IgD-negative memory B cell (primary cell): ENCODE data around the gene ELP5. TPM values are rescaled to one million over a fixed set of nuclear protein-coding genes. Genes with fewer than 3 reads are reported as not detected.
A peak's percentile ranks its signal among the peaks of the same experiment; 100 is the strongest.

Experiments used
- H3K27ac Mint-ChIP-seq, 3 donors: one replicate each; pipeline ENCODE4 v1.8.0; 2020 to 2022; ENCODE audit warnings: mild to moderate bottlenecking in 3 of 3, mixed read lengths in 3 of 3, moderate library complexity in 1 of 3
- H3K27me3 Mint-ChIP-seq: one replicate; pipeline ENCODE4 v1.8.0; 2021; ENCODE audit warnings: mixed read lengths
- H3K36me3 Mint-ChIP-seq: one replicate; pipeline ENCODE4 v1.8.0; 2020; ENCODE audit warnings: mild to moderate bottlenecking, mixed read lengths
- H3K4me1 Mint-ChIP-seq, 3 donors: one replicate each; pipeline ENCODE4 v1.8.0; 2020 to 2022; ENCODE audit warnings: mixed read lengths in 3 of 3, mild to moderate bottlenecking in 1 of 3
- H3K4me3 Mint-ChIP-seq, 4 donors: one replicate each; pipeline ENCODE4 v1.8.0; 2020 to 2022; ENCODE audit warnings: mild to moderate bottlenecking in 4 of 4, mixed read lengths in 4 of 4, moderate library complexity in 3 of 4
- H3K9me3 Mint-ChIP-seq, 3 donors: one replicate each; pipeline ENCODE4 v1.8.0; 2020 to 2021; ENCODE audit warnings: mixed read lengths in 3 of 3, mild to moderate bottlenecking in 1 of 3
- polyA plus RNA-seq: library from polyadenylated mRNA; unstranded; fragments of 300-500 nt; fragmentation: Illumina TruSeq; gene quantifications from one replicate; pipeline ENCODE4 v1.2.3, GENCODE V29; 2021

Gene ELP5
- polyA plus RNA-seq, 1 donor from 2014 or later, result 86.8 TPM

DNA sequence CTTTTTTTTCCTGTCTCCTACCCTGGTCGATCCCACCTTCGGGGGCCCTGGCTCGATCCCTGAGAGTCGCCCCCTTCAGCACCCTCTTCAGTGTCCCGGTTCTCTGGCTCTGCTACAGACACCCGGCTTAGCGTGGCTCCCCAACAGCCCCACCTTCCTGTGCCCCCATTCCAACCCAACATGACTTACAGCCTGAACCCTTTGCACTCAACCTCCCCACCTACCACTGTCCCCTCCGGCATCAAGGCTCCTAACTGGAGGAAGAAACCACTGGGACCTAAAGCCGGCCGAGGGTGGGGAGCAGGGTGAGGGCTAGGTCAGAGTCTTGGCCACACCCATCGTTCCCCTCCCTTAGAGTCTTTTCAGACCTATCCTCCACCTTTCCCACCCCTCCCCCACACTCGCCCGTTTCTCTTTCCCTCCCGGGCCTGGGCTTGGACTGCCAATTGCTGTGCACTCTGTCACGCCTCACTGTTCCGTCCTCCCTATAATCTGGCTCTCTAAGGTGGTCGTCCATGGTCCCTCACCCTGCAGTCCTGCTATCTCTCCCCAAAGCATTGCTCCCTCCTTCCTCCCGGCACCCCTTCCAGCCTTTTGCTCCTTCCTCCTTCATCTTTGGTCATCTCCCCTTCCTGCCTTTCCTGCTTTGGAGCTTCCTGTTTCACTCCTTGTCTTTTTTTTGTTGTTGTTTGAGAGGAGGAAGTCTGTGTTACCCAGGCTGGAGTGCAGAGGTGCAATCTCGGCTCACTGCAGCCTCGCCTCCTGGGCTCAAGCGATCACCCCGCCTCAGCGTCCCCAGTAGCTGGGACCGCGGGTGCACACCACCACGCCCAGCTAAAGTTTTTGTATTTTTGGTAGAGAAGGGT is 11.2 kb downstream of the ELP5 start:
- Mint-ChIP-seq H3K36me3 (peaks cover 6% of the 10 kb centered on the region), H3K4me3 (peak overlapping the region; percentile 70 to 92 (median 82)), H3K27me3 (peaks cover 28% of the 10 kb centered on the region), H3K9me3 (no peaks in the 10 kb centered on the region), H3K27ac (peak overlapping the region in 2 of 3 donors; percentile 74 to 95), H3K4me1 (peaks cover 5 to 18% (median 10%) of the 10 kb centered on the region in 3 donors)

DNA sequence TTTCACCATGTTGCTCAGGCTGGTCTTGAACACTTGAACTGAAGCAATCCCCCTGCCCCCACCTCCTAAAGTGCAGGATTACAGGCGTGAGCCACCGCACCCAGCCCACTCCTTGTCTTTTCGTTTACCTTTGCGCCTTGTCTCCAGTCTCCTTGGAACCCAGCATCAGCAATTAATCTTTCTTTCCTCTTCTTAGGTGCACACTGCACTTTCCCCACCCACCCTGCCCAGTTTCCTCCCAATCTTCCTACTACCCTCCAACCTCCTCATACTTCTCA is 11.7 kb downstream of the ELP5 start:
- no peaks in the 10 kb centered on the region for H3K9me3 Mint-ChIP-seq
- peaks cover 5 to 18% (median 10%) of the 10 kb centered on the region in 3 donors for H3K4me1 Mint-ChIP-seq
- peaks cover 3% of the 10 kb centered on the region for H3K36me3 Mint-ChIP-seq
- H3K27me3 Mint-ChIP-seq, result peaks cover 28% of the 10 kb centered on the region
- H3K4me3 Mint-ChIP-seq, result peak overlapping the region in 2 of 4 donors; percentile 35 to 79
- peak overlapping the region in 1 of 3 donors; percentile 74 for H3K27ac Mint-ChIP-seq

DNA sequence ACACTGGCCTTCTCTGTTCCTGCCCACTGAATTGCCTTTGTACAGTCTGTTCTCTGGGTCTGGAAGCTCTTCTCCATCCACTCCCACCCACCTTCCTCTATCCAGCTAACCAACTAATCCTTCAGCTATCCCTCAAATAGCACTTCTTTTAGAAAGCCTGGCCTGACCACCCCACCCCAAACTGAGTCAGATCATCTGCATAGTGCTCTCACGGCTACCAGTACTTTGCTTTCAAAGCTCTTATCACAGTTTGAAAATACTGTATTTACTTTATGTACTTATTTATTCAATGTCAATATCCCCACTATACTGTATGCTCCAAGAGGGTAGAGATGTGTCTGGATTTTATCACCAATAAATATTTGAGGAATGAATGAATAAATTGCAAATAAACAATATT is 14.8 kb downstream of the ELP5 start:
- Mint-ChIP-seq H3K4me1 (peaks cover 5 to 19% (median 10%) of the 10 kb centered on the region in 3 donors), H3K9me3 (no peaks in the 10 kb centered on the region), H3K27me3 (peaks cover 27% of the 10 kb centered on the region), H3K4me3 (no peak overlapping the region), H3K27ac (no peak overlapping the region), H3K36me3 (peaks cover 2% of the 10 kb centered on the region)

DNA sequence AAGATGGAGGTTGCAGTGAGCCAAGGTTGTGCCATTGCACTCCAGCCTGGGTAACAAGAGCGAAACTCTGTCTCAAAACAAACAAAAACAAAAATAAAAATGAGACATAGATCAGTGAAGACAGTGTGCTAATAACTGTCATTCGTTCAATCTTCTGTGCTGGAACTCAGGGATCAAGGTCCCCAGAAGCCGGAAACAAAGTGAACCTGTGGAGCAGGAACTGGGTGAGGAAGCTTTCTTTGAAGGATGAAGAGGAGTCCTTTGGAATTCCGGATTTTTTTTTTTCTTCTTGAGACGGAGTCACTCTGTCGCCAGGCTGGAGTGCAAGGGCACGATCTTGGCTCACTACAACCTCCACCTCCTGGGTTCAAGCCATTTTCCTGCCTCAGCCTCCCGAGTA is 27.4 kb downstream of the ELP5 start:
- Mint-ChIP-seq H3K27me3 (peaks cover 22% of the 10 kb centered on the region), H3K36me3 (no peaks in the 10 kb centered on the region), H3K27ac (peak overlapping the region in 1 of 3 donors; percentile 10), H3K9me3 (peaks cover 0 to 1% (median 0%) of the 10 kb centered on the region in 3 donors), H3K4me3 (peak overlapping the region in 1 of 4 donors; percentile 76), H3K4me1 (peaks cover 9 to 11% (median 9%) of the 10 kb centered on the region in 3 donors)

DNA sequence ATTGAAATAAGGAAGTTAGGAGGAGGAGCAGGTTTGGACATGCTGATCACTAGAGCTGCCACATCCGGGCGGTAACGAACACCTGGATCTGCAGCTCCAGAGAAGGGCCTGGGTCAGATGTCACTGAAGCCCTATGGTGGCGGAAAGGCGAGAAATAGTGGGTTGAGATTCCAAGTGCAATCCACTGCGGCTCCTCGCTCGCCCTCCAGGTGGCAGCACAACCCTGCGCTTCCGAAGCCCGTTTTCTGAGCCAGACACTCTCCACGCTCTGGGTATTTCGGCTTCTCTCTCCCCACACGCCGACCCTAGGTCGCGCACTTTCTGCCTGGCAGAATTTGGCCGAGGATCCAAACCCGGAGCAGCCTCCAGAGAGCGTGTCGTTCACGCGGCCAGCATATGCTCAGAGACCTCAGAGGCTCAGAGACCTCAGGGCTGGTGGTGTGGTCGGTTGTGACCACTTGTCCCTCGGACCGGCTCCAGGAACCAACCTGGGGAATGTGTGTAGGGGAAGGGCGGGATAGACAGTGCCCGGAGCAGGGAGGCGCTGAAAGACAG is 28.6 kb downstream of the ELP5 start:
- Mint-ChIP-seq H3K27me3 (peaks cover 24% of the 10 kb centered on the region), H3K9me3 (peaks cover 0 to 1% (median 0%) of the 10 kb centered on the region in 3 donors), H3K36me3 (no peaks in the 10 kb centered on the region), H3K4me3 (peak overlapping the region; percentile 69 to 95 (median 88)), H3K27ac (peak overlapping the region in 2 of 3 donors; percentile 53 to 83), H3K4me1 (peaks cover 9 to 11% (median 9%) of the 10 kb centered on the region in 3 donors)

DNA sequence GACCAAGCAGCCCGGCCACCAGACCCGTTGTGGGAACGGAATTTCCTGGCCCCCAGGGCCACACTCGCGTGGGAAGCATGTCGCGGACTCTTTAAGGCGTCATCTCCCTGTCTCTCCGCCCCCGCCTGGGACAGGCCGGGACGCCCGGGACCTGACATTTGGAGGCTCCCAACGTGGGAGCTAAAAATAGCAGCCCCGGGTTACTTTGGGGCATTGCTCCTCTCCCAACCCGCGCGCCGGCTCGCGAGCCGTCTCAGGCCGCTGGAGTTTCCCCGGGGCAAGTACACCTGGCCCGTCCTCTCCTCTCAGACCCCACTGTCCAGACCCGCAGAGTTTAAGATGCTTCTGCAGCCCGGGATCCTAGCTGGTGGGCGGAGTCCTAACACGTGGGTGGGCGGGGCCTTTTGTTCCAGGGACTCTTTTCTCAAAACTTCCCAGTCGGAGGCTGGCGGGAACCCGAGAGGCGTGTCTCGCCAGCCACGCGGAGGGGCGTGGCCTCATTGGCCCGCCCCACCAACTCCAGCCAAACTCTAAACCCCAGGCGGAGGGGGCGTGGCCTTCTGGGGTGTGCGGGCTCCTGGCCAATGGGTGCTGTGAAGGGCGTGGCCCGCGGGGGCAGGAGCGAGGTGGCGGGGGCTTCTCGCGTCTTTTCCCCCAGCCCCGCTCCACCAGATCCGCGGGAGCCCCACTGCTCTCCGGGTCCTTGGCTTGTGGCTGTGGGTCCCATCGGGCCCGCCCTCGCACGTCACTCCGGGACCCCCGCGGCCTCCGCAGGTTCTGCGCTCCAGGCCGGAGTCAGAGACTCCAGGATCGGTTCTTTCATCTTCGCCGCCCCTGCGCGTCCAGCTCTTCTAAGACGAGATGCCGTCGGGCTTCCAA is 29.3 kb downstream of the ELP5 start, which contains the start of gene SLC2A4:
Gene SLC2A4, plus strand, starts transcription at position 645 of the 879 bp plus-strand sequence. Its CDS starts 217 bp downstream, at position 862.
- H3K4me1 Mint-ChIP-seq, result peaks cover 9 to 11% (median 9%) of the 10 kb centered on the region in 3 donors

DNA sequence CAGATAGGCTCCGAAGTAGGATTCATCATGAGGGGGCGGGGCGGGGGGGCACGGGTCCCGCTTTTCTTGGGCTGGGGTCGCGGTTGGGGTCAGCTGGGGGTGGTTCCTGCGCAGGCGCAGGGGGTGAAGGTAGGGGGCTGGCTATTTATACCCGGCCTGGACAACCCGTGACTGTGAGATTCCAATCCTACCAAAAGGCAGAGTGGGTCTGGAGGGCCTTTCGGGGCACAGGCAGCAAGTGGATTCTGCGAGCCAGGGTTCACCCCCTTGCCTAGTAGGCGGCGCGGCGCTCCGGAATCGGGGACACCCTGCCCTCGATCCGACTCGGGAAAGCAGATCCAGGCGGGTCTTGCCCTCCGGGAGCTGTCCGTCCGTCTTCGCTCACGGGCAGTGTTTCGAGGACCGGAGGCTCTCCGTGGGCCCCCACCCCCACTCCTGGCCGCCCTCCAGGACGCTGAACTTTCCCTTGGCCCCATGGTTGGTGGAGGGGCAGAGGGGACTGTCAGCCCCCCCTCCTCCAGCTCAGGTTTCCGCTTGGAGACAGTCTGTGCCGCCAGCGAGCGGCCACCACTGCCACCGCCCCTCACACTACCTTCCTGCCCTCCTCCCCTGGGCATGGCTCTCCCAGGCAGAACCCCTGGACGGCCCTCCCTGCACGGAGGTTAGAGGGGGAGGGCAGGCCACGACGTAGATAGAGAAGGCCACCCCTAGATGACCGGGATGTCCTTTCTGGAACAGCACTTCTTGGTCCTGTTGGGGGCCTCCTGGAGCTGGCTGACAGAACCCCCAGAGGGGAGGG is 30.1 kb downstream of the ELP5 start:
- Mint-ChIP-seq H3K4me3 (peak overlapping the region; percentile 69 to 95 (median 86)), H3K9me3 (peaks cover 0 to 1% (median 0%) of the 10 kb centered on the region in 3 donors), H3K27me3 (peaks cover 32% of the 10 kb centered on the region), H3K4me1 (peaks cover 9 to 11% (median 9%) of the 10 kb centered on the region in 3 donors), H3K27ac (peak overlapping the region in 1 of 3 donors; percentile 53), H3K36me3 (no peaks in the 10 kb centered on the region)

More for the DNA sequence above, 29.3 kb downstream of the ELP5 start, which contains the start of gene SLC2A4:
- Mint-ChIP-seq H3K9me3 (peaks cover 0 to 1% (median 0%) of the 10 kb centered on the region in 3 donors), H3K36me3 (no peaks in the 10 kb centered on the region), H3K27ac (peak within 1 kb of the TSS in 2 of 3 donors; percentile 53 to 83), H3K4me3 (peak within 1 kb of the TSS; percentile 69 to 95 (median 88)), H3K27me3 (peaks cover 26% of the 10 kb centered on the region)

DNA sequence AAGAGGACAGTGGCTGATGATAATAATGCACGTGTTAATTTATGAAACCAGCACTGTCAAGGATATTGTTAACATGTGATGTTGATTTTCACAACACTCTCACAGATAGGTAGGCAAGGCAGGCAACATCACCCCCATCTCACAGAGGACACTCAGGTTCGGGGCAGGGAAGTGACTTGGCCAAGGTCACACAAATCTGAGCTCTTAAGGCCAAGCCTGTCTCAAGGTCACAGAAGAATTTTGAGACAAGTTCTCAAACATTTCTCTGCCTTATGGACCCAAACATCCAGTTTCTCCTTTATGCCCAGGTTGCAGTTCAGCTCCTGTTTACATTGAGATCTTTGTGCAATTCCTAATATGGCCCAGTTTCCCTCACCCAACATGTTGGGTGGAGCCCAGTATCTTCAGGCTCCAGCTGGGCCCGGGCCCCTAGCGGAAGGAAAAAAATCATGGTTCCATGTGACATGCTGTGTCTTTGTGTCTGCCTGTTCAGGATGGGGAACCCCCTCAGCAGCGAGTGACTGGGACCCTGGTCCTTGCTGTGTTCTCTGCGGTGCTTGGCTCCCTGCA is 30.8 kb downstream of the ELP5 start:
- Mint-ChIP-seq H3K4me1 (peaks cover 9 to 11% (median 9%) of the 10 kb centered on the region in 3 donors), H3K36me3 (no peaks in the 10 kb centered on the region), H3K27ac (peak overlapping the region in 1 of 3 donors; percentile 59), H3K27me3 (peaks cover 32% of the 10 kb centered on the region), H3K9me3 (peaks cover 0 to 1% (median 0%) of the 10 kb centered on the region in 3 donors), H3K4me3 (peak overlapping the region; percentile 2 to 77 (median 54))

DNA sequence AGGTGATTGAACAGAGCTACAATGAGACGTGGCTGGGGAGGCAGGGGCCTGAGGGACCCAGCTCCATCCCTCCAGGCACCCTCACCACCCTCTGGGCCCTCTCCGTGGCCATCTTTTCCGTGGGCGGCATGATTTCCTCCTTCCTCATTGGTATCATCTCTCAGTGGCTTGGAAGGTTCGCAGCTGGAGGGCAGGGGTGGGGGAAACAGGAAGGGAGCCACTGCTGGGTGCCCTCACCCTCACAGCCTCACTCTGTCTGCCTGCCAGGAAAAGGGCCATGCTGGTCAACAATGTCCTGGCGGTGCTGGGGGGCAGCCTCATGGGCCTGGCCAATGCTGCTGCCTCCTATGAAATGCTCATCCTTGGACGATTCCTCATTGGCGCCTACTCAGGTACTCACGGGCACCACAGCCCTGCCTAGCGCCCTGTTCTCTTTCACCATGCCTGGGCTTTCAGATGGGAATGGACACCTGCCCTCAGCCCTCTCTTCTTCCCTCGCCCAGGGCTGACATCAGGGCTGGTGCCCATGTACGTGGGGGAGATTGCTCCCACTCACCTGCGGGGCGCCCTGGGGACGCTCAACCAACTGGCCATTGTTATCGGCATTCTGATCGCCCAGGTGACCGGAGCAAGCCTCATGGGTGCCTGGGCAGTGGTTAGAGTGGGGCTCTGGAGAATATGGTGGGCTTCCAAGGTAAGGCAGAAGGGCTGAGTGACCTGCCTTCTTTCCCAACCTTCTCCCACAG is 31.6 kb downstream of the ELP5 start:
- peak overlapping the region in 2 of 3 donors; percentile 57 to 59 for H3K27ac Mint-ChIP-seq
- peaks cover 0 to 1% (median 0%) of the 10 kb centered on the region in 3 donors for H3K9me3 Mint-ChIP-seq
- peaks cover 33% of the 10 kb centered on the region for H3K27me3 Mint-ChIP-seq
- peak overlapping the region in 2 of 4 donors; percentile 63 to 78 for H3K4me3 Mint-ChIP-seq
- no peaks in the 10 kb centered on the region for H3K36me3 Mint-ChIP-seq
- H3K4me1 Mint-ChIP-seq, result peaks cover 9 to 11% (median 9%) of the 10 kb centered on the region in 3 donors

DNA sequence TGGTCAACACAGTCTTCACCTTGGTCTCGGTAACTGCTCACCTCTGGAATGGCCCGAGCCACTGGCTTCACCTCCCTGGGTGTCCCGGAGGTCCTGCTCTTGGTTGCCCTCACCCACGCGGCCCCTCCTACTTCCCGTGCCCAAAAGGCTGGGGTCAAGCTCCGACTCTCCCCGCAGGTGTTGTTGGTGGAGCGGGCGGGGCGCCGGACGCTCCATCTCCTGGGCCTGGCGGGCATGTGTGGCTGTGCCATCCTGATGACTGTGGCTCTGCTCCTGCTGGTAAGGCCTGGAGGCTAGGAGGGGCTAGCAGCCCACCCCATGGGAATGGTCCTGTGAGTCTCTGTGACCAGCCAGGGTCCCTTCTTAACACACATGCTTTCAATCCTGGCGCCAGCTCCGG is 32.9 kb downstream of the ELP5 start:
- Mint-ChIP-seq H3K36me3 (no peaks in the 10 kb centered on the region), H3K4me1 (peaks cover 9 to 11% (median 9%) of the 10 kb centered on the region in 3 donors), H3K27ac (no peak overlapping the region), H3K9me3 (peaks cover 0 to 1% (median 0%) of the 10 kb centered on the region in 3 donors), H3K4me3 (no peak overlapping the region), H3K27me3 (peaks cover 38% of the 10 kb centered on the region)

DNA sequence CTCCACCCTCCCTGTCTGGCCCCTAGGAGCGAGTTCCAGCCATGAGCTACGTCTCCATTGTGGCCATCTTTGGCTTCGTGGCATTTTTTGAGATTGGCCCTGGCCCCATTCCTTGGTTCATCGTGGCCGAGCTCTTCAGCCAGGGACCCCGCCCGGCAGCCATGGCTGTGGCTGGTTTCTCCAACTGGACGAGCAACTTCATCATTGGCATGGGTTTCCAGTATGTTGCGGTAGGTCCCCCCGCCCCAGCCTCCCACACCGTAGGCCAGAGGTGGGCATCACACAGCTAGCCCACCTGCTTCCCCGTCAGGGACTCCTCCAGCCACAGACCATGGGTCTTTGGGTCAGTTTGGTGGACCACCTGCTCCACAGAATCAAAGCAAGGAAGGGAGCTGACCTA is 33.7 kb downstream of the ELP5 start:
- H3K9me3 Mint-ChIP-seq, result peaks cover 0 to 1% (median 0%) of the 10 kb centered on the region in 3 donors
- H3K27me3 Mint-ChIP-seq, result peaks cover 40% of the 10 kb centered on the region
- no peak overlapping the region for H3K4me3 Mint-ChIP-seq
- H3K36me3 Mint-ChIP-seq, result no peaks in the 10 kb centered on the region
- peaks cover 2 to 10% (median 9%) of the 10 kb centered on the region in 3 donors for H3K4me1 Mint-ChIP-seq
- no peak overlapping the region for H3K27ac Mint-ChIP-seq

DNA sequence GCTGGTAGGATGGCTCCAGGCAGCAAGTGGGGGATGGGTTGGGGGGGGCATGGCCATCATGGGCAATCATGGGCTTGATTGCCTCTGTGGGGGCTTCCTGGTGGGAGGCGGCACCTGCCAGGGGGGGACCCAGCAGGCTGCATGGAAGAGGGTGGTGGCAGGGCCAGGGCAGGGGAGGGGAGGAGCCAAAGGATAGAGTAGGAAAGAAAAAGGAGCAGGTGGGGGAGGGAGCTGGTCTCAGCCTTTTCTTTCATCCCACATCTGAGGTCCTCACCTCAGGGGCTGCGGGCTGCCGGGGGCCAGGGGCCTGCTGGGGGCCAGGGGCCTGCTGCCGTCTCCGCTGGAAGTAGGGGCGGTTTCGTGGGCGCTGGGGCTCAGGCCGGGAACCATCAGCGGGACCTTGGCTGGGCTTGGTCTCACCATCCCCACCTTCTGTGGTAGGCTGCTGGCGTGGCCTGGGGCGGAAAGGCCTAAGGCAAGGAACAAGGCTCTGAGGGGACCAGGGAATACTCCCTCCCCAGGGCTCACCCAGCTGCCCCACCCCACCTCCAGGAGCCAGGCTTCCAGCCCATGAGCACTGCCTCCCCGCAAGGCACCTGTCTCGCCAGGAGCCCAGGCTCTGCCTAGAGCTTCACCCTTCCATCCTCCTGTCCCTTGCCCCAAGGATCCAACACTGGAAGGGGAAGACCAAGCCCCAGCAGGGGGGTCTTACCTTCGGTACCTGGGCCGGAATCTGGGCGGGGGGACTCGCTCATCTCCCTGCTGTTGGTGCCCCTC is 37.4 kb downstream of the ELP5 start:
- peaks cover 28% of the 10 kb centered on the region for H3K27me3 Mint-ChIP-seq
- H3K4me1 Mint-ChIP-seq, result peaks cover 0 to 5% (median 3%) of the 10 kb centered on the region in 3 donors
- H3K27ac Mint-ChIP-seq, result no peak overlapping the region
- no peak overlapping the region for H3K4me3 Mint-ChIP-seq
- H3K9me3 Mint-ChIP-seq, result no peaks in the 10 kb centered on the region
- H3K36me3 Mint-ChIP-seq, result no peaks in the 10 kb centered on the region
